Measurements from ENCODE around the gene PTPA.

GRCh38 chr9:129172816-129173215, 61.6 kb downstream of the PTPA start:
- TF ChIP-seq SUZ12 (IDR thresholded peaks at IDR 0.05; ENCODE audit: extremely low read depth, insufficient read depth, insufficient read length) (no peak), YY1 (IDR thresholded peaks at IDR 0.05; ENCODE audit: insufficient read depth, insufficient read length) (no peak)
